Ramos (cell line): Measurements from ENCODE around the gene LRRC72.

ENCODE experiments used
- in situ Hi-C: fragments of 300-500 bp; cut with MboI; formaldehyde crosslinking; loops from one replicate; pipeline ENCODE4 v1.14.3; 2022; ENCODE audit warnings: low sequenced_read_pairs; ENCODE audit not compliant: unreplicated experiment

Gene LRRC72

GRCh38 chr7:16609842-16610450, 83.3 kb downstream of the LRRC72 start:
- in situ Hi-C loops: no loop called here

- in situ Hi-C loops: no loop called here
Observed at GRCh38 chr7:16611711-16612110, 85.1 kb downstream of the LRRC72 start.

GRCh38 chr7:16615228-16615627, 88.6 kb downstream of the LRRC72 start:
- in situ Hi-C loops: no loop called here

- in situ Hi-C loops: no loop called here
Observed at GRCh38 chr7:16616122-16616521, 89.5 kb downstream of the LRRC72 start.

GRCh38 chr7:16616542-16616941, 89.9 kb downstream of the LRRC72 start:
- in situ Hi-C loops: no loop called here

- in situ Hi-C loops: no loop called here
Observed at GRCh38 chr7:16619979-16620408, 93.4 kb downstream of the LRRC72 start.

- in situ Hi-C loops: no loop called here
Observed at GRCh38 chr7:16626388-16626787, 99.8 kb downstream of the LRRC72 start.

- in situ Hi-C loops: no loop called here
Observed at GRCh38 chr7:16627236-16627635, 100.6 kb downstream of the LRRC72 start.

- in situ Hi-C loops: no loop called here
Observed at GRCh38 chr7:16630654-16631053, 104.0 kb downstream of the LRRC72 start.
